H1 (cell line): ENCODE data around the gene PPP1R12A. TPM values are rescaled to one million over a fixed set of nuclear protein-coding genes. Genes with fewer than 3 reads are reported as not detected.

Experiments
- CTCF ChIA-PET: fragments of 300-600 bp; sonication (Branson Sonifier 250); formaldehyde crosslinking; loops from one replicate; lab custom pipeline; 2021; ENCODE audit not compliant: partially characterized antibody; lab: Charles Lee
- POLR2A ChIA-PET: fragments of 300-600 bp; sonication (Branson Sonifier 250); formaldehyde crosslinking; loops from one replicate; lab custom pipeline; 2021; ENCODE audit warnings: inconsistent platforms; ENCODE audit not compliant: partially characterized antibody; lab: Charles Lee
- DNase-seq, 2 experiments: peaks; one replicate each; pipeline versions ENCODE4 v3.0.0 to v3.0.0-alpha.2; 2010 to 2022; ENCODE audit warnings: low spot score in 2 of 2, low read depth in 1 of 2, mixed read lengths in 1 of 2
- FAIRE-seq: peaks from 2 replicates; lab custom pipeline; 2011; peaks lifted over from hg19 to GRCh38; lab: Jason Lieb, UNC
- H2AFZ ChIP-seq: 2 replicates; pipeline ENCODE4 v1.8.1; 2012; ENCODE audit warnings: low read length, inconsistent platforms
- H2AK5ac ChIP-seq: 2 replicates; pipeline ENCODE4 v1.6.1; 2013; ENCODE audit warnings: low read depth, low read length
- H2BK120ac ChIP-seq: replicated peaks from 2 replicates; pipeline ENCODE3; 2013; ENCODE audit warnings: low read depth, low read length, inconsistent platforms
- H2BK12ac ChIP-seq: 2 replicates; pipeline ENCODE4 v1.6.1; 2013; ENCODE audit warnings: low read depth, low read length
- H2BK15ac ChIP-seq: 2 replicates; pipeline ENCODE4 v1.6.1; 2013; ENCODE audit warnings: low read length
- H2BK20ac ChIP-seq: 2 replicates; pipeline ENCODE4 v1.6.1; 2013; ENCODE audit warnings: low read length
- H2BK5ac ChIP-seq: 2 replicates; pipeline ENCODE4 v1.6.1; 2013; ENCODE audit warnings: low read depth, low read length
- H3K14ac ChIP-seq: 2 replicates; pipeline ENCODE4 v1.6.1; 2013; ENCODE audit warnings: inconsistent platforms; ENCODE audit not compliant: insufficient read length
- H3K18ac ChIP-seq: 2 replicates; pipeline ENCODE4 v1.6.1; 2013; ENCODE audit warnings: low read length; ENCODE audit errors: extremely low read depth
- H3K23ac ChIP-seq: 2 replicates; pipeline ENCODE4 v1.6.1; 2013; ENCODE audit warnings: inconsistent platforms; ENCODE audit not compliant: insufficient read length
- H3K23me2 ChIP-seq: 2 replicates; pipeline ENCODE4 v1.6.1; 2013; ENCODE audit warnings: low read depth, low read length
- H3K27ac ChIP-seq: 2 replicates; pipeline ENCODE4 v1.6.1; 2011; ENCODE audit warnings: low read depth, low read length, inconsistent platforms
- H3K27me3 ChIP-seq, 4 experiments: replicated peaks in 1 of 4; 1 replicate in 1 of 4; 2 replicates in 3 of 4; pipeline versions ENCODE4 v1.6.1 to v1.8.1; 2011 to 2013; ENCODE audit warnings: low read length in 3 of 4, mild to moderate bottlenecking in 3 of 4, inconsistent platforms in 2 of 4, mixed read lengths in 2 of 4, moderate library complexity in 1 of 4; ENCODE audit not compliant: control insufficient read depth in 3 of 4, insufficient read depth in 3 of 4; ENCODE audit errors: extremely low read depth in 1 of 4
- H3K36me3 ChIP-seq, 4 experiments: 2 replicates each; pipeline versions ENCODE4 v1.6.1 to v1.8.1; 2011 to 2013; ENCODE audit warnings: mild to moderate bottlenecking in 4 of 4, low read length in 3 of 4, moderate library complexity in 2 of 4, control low read depth in 1 of 4, inconsistent platforms in 1 of 4; ENCODE audit not compliant: insufficient read depth in 4 of 4, control insufficient read depth in 2 of 4
- H3K4ac ChIP-seq: replicated peaks from 2 replicates; pipeline ENCODE3; 2013; ENCODE audit warnings: low read length, low read depth, mixed read lengths, inconsistent platforms; ENCODE audit not compliant: insufficient read length
- H3K4me1 ChIP-seq, 4 experiments: replicated peaks in 1 of 4; 1 replicate in 1 of 4; 2 replicates in 3 of 4; pipeline versions ENCODE4 v1.6.1 to v1.8.1; 2011 to 2013; ENCODE audit warnings: low read length in 3 of 4, inconsistent platforms in 2 of 4, mixed read lengths in 1 of 4; ENCODE audit not compliant: insufficient read depth in 4 of 4, control insufficient read depth in 3 of 4
- H3K4me2 ChIP-seq, 2 experiments: 2 replicates each; pipeline versions ENCODE4 v1.6.1 to v1.8.1; 2011 to 2013; ENCODE audit warnings: low read depth in 2 of 2, low read length in 2 of 2, control low read depth in 1 of 2, inconsistent platforms in 1 of 2, mild to moderate bottlenecking in 1 of 2; ENCODE audit not compliant: insufficient read depth in 1 of 2
- H3K4me3 ChIP-seq, 4 experiments: fragments of 200-600, 300-600 bp in 1 of 4; sonication (generic), shearing (Covaris generic), sonication (Bioruptor Twin) in 1 of 4; 2 replicates each; pipeline versions ENCODE4 v1.5.1 to v1.8.1; 2011 to 2016; ENCODE audit warnings: low read length in 4 of 4, low read depth in 3 of 4, control low read depth in 2 of 4, inconsistent platforms in 2 of 4, mild to moderate bottlenecking in 2 of 4, mixed read lengths in 1 of 4, moderate library complexity in 1 of 4; ENCODE audit not compliant: insufficient read depth in 2 of 4; ENCODE audit errors: extremely low read depth in 1 of 4
- H3K56ac ChIP-seq: replicated peaks from 2 replicates; pipeline ENCODE3; 2013; ENCODE audit warnings: low read depth, mild to moderate bottlenecking, mixed read lengths, low read length, inconsistent platforms; ENCODE audit not compliant: insufficient read length
- H3K79me1 ChIP-seq: 2 replicates; pipeline ENCODE4 v1.6.1; 2013; ENCODE audit warnings: low read depth, low read length, control low read depth
- H3K79me2 ChIP-seq, 2 experiments: 2 replicates each; pipeline versions ENCODE4 v1.6.1 to v1.8.1; 2012 to 2013; ENCODE audit warnings: low read length in 2 of 2, mild to moderate bottlenecking in 2 of 2, inconsistent platforms in 1 of 2; ENCODE audit not compliant: insufficient read depth in 2 of 2, control insufficient read depth in 1 of 2
- H3K9ac ChIP-seq, 4 experiments: replicated peaks in 1 of 4; 1 replicate in 1 of 4; 2 replicates in 3 of 4; pipeline versions ENCODE4 v1.6.1 to v1.8.1; 2011 to 2013; ENCODE audit warnings: low read depth in 3 of 4, low read length in 3 of 4, control low read depth in 2 of 4, mild to moderate bottlenecking in 2 of 4, moderate library complexity in 2 of 4, inconsistent platforms in 1 of 4; ENCODE audit errors: extremely low read depth in 1 of 4
- H3K9me3 ChIP-seq, 2 experiments: 2 replicates each; pipeline versions ENCODE4 v1.6.1 to v1.8.1; 2012 to 2013; ENCODE audit warnings: mild to moderate bottlenecking in 2 of 2, moderate library complexity in 2 of 2, control low read depth in 1 of 2, inconsistent platforms in 1 of 2, low read depth in 1 of 2, low read length in 1 of 2, mixed read lengths in 1 of 2; ENCODE audit not compliant: insufficient read depth in 2 of 2
- H4K20me1 ChIP-seq, 2 experiments: replicated peaks in 1 of 2; 2 replicates each; pipeline versions ENCODE3 to v1.8.1; 2011 to 2013; ENCODE audit warnings: inconsistent platforms in 2 of 2, low read length in 2 of 2, mild to moderate bottlenecking in 1 of 2; ENCODE audit not compliant: insufficient read depth in 2 of 2, control insufficient read depth in 1 of 2
- H4K5ac ChIP-seq: 2 replicates; pipeline ENCODE4 v1.6.1; 2013; ENCODE audit warnings: low read length, low read depth, mixed read lengths, inconsistent platforms; ENCODE audit not compliant: insufficient read length
- H4K8ac ChIP-seq: 2 replicates; pipeline ENCODE4 v1.8.0; 2013; ENCODE audit warnings: mild to moderate bottlenecking, moderate library complexity, low read length, inconsistent platforms; ENCODE audit not compliant: insufficient read depth; ENCODE audit errors: extremely low read depth
- H4K91ac ChIP-seq: replicated peaks from 2 replicates; pipeline ENCODE3; 2013; ENCODE audit warnings: low read length, mixed read lengths, inconsistent platforms; ENCODE audit not compliant: insufficient read length
- ASH2L ChIP-seq: fragments of 200-600, 300-600 bp; sonication (generic); IDR thresholded peaks from one replicate; pipeline ENCODE4 v1.7.1; 2017; ENCODE audit warnings: low read length
- CHD2 ChIP-seq: IDR thresholded peaks from 2 replicates; pipeline ENCODE4 v1.6.1; 2012; ENCODE audit warnings: low read length, improper control_type of control experiment
- RAD21 ChIP-seq, 2 experiments: IDR thresholded peaks in 1 of 2; conservative IDR thresholded peaks in 1 of 2; 2 replicates each; pipeline ENCODE4 v1.6.1; 2011; ENCODE audit warnings: low read depth in 2 of 2, low read length in 2 of 2, improper control_type of control experiment in 1 of 2, inconsistent platforms in 1 of 2, mild to moderate bottlenecking in 1 of 2, moderate library complexity in 1 of 2
- SIRT6 ChIP-seq: IDR thresholded peaks from one replicate; pipeline ENCODE4 v1.7.1; 2012; ENCODE audit warnings: low read length, inconsistent platforms
- WGBS, 2 experiments: shearing (Covaris generic) in 1 of 2; methylation state at CpG; one replicate each; pipeline versions ENCODE4 v1.1.6 to v1.1.7; 2013 to 2015; ENCODE audit warnings: low lambda C conversion rate in 2 of 2, mixed read lengths in 2 of 2, inconsistent platforms in 1 of 2, low coverage in 1 of 2, missing lambda C conversion rate in 1 of 2; ENCODE audit not compliant: insufficient replicate concordance in 2 of 2, insufficient coverage in 1 of 2, insufficient read length in 1 of 2; ENCODE audit errors: extremely low coverage in 1 of 2, missing lambda C conversion rate in 1 of 2; 5-methylcytosine and 5-hydroxymethylcytosine counted together
- polyA plus RNA-seq, 7 experiments: library from polyadenylated mRNA; depleted of rRNA in 3 of 7; stranded (reverse) in 5 of 7; unstranded in 2 of 7; fragments of >200 nt in 5 of 7; fragments of 200-250 nt in 2 of 7; gene quantifications; 1 replicate in 5 of 7; 2 replicates in 1 of 7; 4 replicates in 1 of 7; pipeline versions ENCODE4 v1.2.1 to v1.2.3, GENCODE V29; 2011 to 2013; ENCODE audit warnings: missing spikeins in 2 of 7, mixed read lengths in 2 of 7
- total RNA-seq: library from RNA; stranded (reverse); fragmentation: NEBNext Ultra II Directional; extraction: Animal tissue kit (Norgen Biotek cat#: 25700); gene quantifications from 2 replicates; pipeline ENCODE4 v1.2.1, GENCODE V29; 2021

Gene PPP1R12A
- total and polyA plus RNA-seq, 2 of the 8 experiments (the other 6 are each of a cell fraction or from before 2014, with no cell fraction given), result 14.7 to 81.5 TPM

DNA sequence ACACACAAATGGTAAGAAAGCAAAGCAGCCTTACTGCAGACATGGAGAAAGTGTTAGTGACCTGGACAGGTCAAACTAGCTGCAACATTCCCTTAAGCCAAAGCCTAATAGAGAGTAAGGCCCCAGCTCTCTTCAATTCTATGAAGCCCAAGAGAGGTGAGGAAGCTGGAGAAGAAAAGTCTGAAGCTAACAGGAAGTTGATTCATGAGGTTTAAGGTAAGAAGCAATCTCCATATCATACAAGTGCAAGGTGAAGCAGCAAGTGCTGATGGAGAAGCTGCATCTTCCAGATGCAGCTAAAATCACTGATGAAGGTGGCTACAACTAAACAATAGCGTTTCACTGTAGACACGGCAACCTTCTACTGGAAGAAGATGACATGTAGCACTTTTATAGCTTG lies 53.5 kb downstream of the PPP1R12A start:
- H3K56ac ChIP-seq, result no peak overlapping the region
- no peak overlapping the region for H2BK12ac ChIP-seq
- no peak overlapping the region for H3K27ac ChIP-seq
- ChIA-PET POLR2A (interaction anchor here (0.6 to 0.8 kb wide), 2 partner anchors 53 to 455 kb away, joined by 3 to 4 read pairs; no protein-coding TSS in a partner anchor), CTCF (interaction anchor here (0.9 kb wide), 1 partner anchor 12 kb away, joined by 3 read pairs; no protein-coding TSS in a partner anchor)
- no peak overlapping the region for H3K18ac ChIP-seq
- no peaks in the 10 kb centered on the region for H3K23me2 ChIP-seq
- H2BK20ac ChIP-seq, result no peak overlapping the region
- H4K20me1 ChIP-seq, result peaks cover 1 to 2% of the 10 kb centered on the region in 2 experiments
- H3K36me3 ChIP-seq, result no peaks in the 10 kb centered on the region; a peak in 1 of 8 replicates
- H4K8ac ChIP-seq, result no peak overlapping the region
- H4K5ac ChIP-seq, result no peak overlapping the region
- no peak overlapping the region for H2AK5ac ChIP-seq
- no peak overlapping the region for H3K4ac ChIP-seq
- H2BK5ac ChIP-seq, result no peak overlapping the region
- no peak overlapping the region for H3K23ac ChIP-seq
- TF ChIP-seq SIRT6, result no peak
- no peak for TF ChIP-seq RAD21 (IDR thresholded peaks at IDR 0.05 in 1 of 2, conservative IDR thresholded peaks at IDR 0.05 in 1 of 2; ENCODE audit: low read depth in 2 of 2, low read length in 2 of 2)
- TF ChIP-seq CHD2, result no peak
- TF ChIP-seq ASH2L, result no peak
- peaks cover 0 to 9% (median 0%) of the 10 kb centered on the region in 4 experiments; a peak in 2 of 7 replicates for H3K4me1 ChIP-seq
- no peak overlapping the region for H2AFZ ChIP-seq
- 100% methylated on average over 2 of the region's 2 CpGs; no CpG with 5 or more reads in 1 of the 2 experiments for WGBS, 2 experiments
- peaks cover 0 to 95% of the 10 kb centered on the region in 2 experiments; a peak in 3 of 4 replicates for H3K79me2 ChIP-seq
- peaks cover 2% of the 10 kb centered on the region; the same call in 1 of the 2 replicates for H3K79me1 ChIP-seq
- no peak overlapping the region for H3K14ac ChIP-seq
- H3K4me3 ChIP-seq, result no peak overlapping the region
- no peaks in the 10 kb centered on the region for H3K27me3 ChIP-seq
- no peaks in the 10 kb centered on the region for H3K9me3 ChIP-seq
- FAIRE-seq (no peak), DNase-seq (no peak)
- H2BK120ac ChIP-seq, result no peak overlapping the region
- no peak overlapping the region for H3K9ac ChIP-seq
- H4K91ac ChIP-seq, result no peak overlapping the region
- H3K4me2 ChIP-seq, result no peak overlapping the region
- no peak overlapping the region for H2BK15ac ChIP-seq
